Activated naive CD8-positive, alpha-beta T cell treated with anti-CD3 and anti-CD28 coated beads for 36 hours (primary cell): Measurements from ENCODE around the gene ITPKC. TPM values are rescaled to one million over a fixed set of nuclear protein-coding genes. Genes with fewer than 3 reads are reported as not detected.
A peak's percentile ranks its signal among the peaks of the same experiment; 100 is the strongest.
"Not testable (repeated sequence)": the region's sequence is repeated elsewhere in the genome, so short reads cannot be mapped to it uniquely, and the experiment has no call there.

ENCODE experiments used
- DNase-seq: peaks from one replicate; pipeline ENCODE4 v3.0.0; 2021
- H3K27ac Mint-ChIP-seq: one replicate; pipeline ENCODE4 v1.8.0; 2022; ENCODE audit warnings: mild to moderate bottlenecking, moderate library complexity, mixed read lengths
- H3K27me3 Mint-ChIP-seq: one replicate; pipeline ENCODE4 v1.8.0; 2022; ENCODE audit warnings: mild to moderate bottlenecking, mixed read lengths
- H3K36me3 Mint-ChIP-seq: one replicate; pipeline ENCODE4 v1.8.0; 2021; ENCODE audit warnings: mild to moderate bottlenecking, mixed read lengths
- H3K4me1 Mint-ChIP-seq: one replicate; pipeline ENCODE4 v1.8.0; 2021; ENCODE audit warnings: mixed read lengths
- H3K4me3 Mint-ChIP-seq: one replicate; pipeline ENCODE4 v1.8.0; 2022; ENCODE audit warnings: mild to moderate bottlenecking, moderate library complexity, mixed read lengths
- H3K9me3 Mint-ChIP-seq: one replicate; pipeline ENCODE4 v1.8.0; 2022; ENCODE audit warnings: mixed read lengths
- total RNA-seq, 2 experiments: library from RNA; stranded (reverse); gene quantifications; one replicate each; pipeline ENCODE4 v1.2.3, GENCODE V29; 2021

ITPKC gene
- total RNA-seq, 2 experiments from 2014 or later: 3.8 to 4.1 TPM

DNA sequence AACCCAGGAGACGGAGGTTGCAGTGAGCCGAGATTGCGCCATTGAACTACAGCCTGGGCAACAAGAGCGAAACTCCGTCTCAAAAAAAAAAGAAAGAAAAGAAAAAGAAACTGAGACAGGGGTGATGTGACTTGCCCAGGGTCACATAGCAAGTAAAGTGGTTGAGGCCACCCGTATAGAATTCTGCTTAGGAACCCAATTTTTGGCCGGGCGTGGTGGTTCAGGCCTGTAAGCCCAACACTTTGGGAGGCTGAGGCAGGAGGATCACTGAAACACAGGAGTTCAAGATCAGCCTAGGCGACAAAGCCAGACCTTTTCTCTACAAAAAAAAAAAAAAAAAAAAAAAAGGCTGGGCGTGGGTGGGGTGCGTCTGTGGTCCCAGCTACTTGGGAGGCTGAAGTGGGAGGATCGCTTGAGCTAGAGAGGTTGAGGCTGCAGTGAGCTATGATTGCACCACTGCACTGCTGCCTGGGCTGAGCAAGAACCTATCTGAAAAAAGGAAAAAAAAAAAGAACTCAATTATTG, 35.4 kb downstream of the ITPKC start:
- no peak for DNase-seq
- Mint-ChIP-seq H3K4me3 (peak overlapping the region; percentile 100), H3K9me3 (peaks cover 3% of the 10 kb centered on the region), H3K27ac (peak overlapping the region; percentile 100), H3K4me1 (peaks cover 49% of the 10 kb centered on the region), H3K27me3 (no peaks in the 10 kb centered on the region), H3K36me3 (peaks cover 62% of the 10 kb centered on the region)

DNA sequence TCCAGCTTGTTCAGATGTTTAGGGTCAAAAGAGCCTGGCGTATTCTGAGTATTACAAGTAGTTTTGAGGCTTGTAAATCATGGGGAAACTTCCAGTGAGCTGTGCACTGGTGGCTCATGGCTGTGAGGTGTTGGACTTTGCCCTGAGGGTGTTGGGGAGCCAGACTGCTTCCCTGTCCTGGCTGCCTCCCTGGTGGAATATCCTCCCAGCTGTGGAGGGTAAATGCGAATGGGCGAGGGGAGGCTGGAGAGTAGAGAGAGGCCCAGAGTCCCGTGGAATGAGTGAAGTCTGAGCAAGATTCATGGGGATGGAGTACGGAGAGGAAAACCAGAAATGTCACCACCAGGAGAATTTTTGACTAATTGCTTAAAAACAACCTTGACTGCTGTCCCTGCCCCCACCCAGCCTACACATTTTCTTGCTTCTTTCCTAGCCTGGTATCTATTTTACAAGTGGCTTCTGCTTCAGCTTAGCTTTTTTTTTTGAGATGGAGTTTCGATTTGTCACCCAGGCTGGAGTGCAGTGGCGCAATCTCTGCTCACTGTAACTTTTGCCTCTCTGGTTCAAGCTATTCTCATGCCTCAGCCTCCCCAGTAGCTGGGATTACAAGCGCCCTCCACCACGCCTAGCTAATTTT, 37.8 kb downstream of the ITPKC start:
- peaks cover 53% of the 10 kb centered on the region for H3K4me1 Mint-ChIP-seq
- DNase-seq: peak; percentile 66

DNA sequence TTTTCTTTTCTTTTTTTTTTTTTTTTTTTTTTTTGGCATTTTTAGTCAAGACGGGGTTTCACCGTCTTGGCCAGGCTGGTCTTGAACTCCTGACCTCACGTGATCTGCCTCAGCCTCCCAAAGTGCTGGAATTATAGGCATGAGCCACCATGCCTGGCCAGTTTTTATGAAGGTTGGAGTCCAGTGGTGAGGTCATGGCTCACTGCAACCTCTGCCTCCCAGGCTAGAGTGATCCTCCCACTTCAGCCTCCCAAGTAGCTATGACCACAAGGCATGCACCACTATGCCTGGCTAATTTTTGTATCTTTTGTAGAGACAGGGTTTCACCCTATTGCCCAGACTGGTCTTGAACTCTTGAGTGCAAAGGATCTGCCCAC, 38.3 kb downstream of the ITPKC start:
- Mint-ChIP-seq H3K27me3 (no peaks in the 10 kb centered on the region), H3K4me1 (peaks cover 51% of the 10 kb centered on the region), H3K36me3 (peaks cover 72% of the 10 kb centered on the region), H3K4me3 (peak overlapping the region; percentile 85), H3K9me3 (peaks cover 3% of the 10 kb centered on the region), H3K27ac (peak overlapping the region; percentile 93)
- DNase-seq: no peak

More for the DNA sequence above, 37.8 kb downstream of the ITPKC start:
- H3K9me3 Mint-ChIP-seq: peaks cover 3% of the 10 kb centered on the region
- H3K27me3 Mint-ChIP-seq: no peaks in the 10 kb centered on the region
- H3K4me3 Mint-ChIP-seq: peak overlapping the region; percentile 85
- H3K27ac Mint-ChIP-seq: peak overlapping the region; percentile 93
- peaks cover 71% of the 10 kb centered on the region for H3K36me3 Mint-ChIP-seq

DNA sequence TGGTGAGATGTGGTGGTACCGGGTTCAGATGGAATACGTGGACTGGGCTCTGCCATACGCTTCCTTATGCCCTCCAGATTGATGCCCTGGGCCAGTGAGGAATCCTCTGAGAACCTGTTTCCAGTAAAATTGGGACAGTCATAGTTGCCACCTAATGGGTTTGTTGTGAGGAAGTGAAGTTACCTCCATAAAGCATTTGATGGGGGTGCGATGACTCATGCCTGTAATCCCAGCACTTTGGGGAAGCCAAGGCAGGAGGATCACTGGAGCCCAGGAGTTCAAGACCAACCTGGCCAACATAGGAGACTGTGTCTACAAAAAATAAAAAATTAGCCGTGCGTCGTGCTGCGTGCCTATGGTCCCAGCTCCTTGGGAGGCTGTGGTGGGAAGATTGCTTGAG, 38.9 kb downstream of the ITPKC start:
- H3K9me3 Mint-ChIP-seq: peaks cover 3% of the 10 kb centered on the region
- no peaks in the 10 kb centered on the region for H3K27me3 Mint-ChIP-seq
- no peak for DNase-seq
- H3K4me1 Mint-ChIP-seq: peaks cover 56% of the 10 kb centered on the region
- H3K4me3 Mint-ChIP-seq: peak overlapping the region; percentile 85
- peaks cover 77% of the 10 kb centered on the region for H3K36me3 Mint-ChIP-seq
- H3K27ac Mint-ChIP-seq: peak overlapping the region; percentile 93

DNA sequence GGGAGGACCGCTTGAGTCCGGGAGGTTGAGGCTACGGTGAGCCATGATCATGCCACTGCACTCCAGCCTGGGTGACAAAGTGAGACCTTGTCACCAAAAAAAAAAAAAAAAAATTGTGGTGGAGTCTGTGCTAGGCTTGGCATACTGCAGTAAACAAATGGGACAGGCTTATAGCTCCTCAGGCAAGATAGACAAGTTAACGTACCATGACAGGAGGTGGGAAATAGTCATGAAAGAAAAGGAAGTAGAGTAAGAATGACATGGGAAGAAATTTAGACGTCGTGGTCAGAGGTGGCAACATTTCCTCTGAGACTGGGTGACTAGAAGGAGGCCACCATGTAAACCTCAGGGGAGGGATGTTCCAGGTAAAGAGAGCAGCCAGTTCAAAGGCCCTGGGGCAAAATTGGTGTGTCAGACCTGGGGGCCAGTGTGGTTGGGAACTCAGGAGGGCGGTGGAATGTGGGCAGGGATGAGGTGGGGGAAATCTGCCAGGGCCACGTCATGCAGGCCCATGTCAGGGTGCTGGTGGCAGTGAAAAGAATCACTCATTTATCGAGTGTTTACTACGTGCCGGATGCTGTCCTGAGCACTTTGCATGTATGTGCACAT, 39.7 kb downstream of the ITPKC start:
- H3K9me3 Mint-ChIP-seq: peaks cover 3% of the 10 kb centered on the region

DNA sequence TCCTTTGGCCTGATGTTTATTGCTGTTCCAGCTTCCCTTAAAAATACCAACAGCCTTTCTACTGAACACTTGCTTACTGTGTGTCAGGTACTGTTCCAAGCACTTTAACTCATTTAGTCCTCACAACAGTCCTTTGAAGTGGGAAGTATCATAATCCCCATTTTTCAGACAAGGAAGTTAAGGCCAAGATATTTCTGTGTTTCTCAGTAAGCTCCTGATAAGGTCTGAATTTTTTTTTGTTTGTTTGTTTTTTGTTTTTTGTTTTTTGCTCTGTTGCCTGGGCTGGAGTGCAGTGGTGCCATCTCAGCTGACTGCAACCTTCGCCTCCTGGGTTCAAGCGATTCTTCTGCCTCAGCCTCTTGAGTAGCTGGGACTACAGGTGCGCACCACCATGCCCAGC, 41.6 kb downstream of the ITPKC start:
- Mint-ChIP-seq H3K4me1 (peaks cover 68% of the 10 kb centered on the region), H3K9me3 (no peaks in the 10 kb centered on the region), H3K27ac (no peak overlapping the region), H3K27me3 (no peaks in the 10 kb centered on the region), H3K4me3 (no peak overlapping the region), H3K36me3 (peaks cover 77% of the 10 kb centered on the region)
- no peak for DNase-seq

More for the DNA sequence above, 39.7 kb downstream of the ITPKC start:
- Mint-ChIP-seq H3K36me3 (peaks cover 75% of the 10 kb centered on the region), H3K4me1 (peaks cover 60% of the 10 kb centered on the region), H3K27me3 (no peaks in the 10 kb centered on the region), H3K4me3 (peak overlapping the region; percentile 47), H3K27ac (peak overlapping the region; percentile 45)
- DNase-seq: peak; percentile 32

DNA sequence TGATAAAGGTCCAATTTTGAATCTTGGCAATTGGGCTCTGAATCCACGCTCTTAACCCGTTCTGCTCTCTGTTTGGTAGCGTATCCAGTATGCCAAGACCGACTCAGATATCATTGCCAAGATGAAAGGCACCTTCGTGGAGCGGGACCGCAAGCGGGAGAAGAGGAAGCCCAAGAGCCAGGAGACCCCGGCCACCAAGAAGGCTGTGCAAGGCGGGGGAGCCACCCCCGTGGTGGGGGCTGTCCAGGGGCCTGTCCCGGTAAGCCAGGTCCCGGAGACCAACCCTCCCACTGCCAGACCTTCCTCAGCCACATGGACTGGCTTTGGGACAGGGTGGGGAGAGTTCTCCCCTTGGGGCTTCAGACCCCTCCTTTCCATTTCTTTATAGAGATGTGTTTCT, 42.4 kb downstream of the ITPKC start:
- Mint-ChIP-seq H3K27ac (no peak overlapping the region), H3K36me3 (peaks cover 78% of the 10 kb centered on the region), H3K4me3 (no peak overlapping the region), H3K27me3 (no peaks in the 10 kb centered on the region), H3K4me1 (peaks cover 73% of the 10 kb centered on the region), H3K9me3 (no peaks in the 10 kb centered on the region)
- DNase-seq: no peak

DNA sequence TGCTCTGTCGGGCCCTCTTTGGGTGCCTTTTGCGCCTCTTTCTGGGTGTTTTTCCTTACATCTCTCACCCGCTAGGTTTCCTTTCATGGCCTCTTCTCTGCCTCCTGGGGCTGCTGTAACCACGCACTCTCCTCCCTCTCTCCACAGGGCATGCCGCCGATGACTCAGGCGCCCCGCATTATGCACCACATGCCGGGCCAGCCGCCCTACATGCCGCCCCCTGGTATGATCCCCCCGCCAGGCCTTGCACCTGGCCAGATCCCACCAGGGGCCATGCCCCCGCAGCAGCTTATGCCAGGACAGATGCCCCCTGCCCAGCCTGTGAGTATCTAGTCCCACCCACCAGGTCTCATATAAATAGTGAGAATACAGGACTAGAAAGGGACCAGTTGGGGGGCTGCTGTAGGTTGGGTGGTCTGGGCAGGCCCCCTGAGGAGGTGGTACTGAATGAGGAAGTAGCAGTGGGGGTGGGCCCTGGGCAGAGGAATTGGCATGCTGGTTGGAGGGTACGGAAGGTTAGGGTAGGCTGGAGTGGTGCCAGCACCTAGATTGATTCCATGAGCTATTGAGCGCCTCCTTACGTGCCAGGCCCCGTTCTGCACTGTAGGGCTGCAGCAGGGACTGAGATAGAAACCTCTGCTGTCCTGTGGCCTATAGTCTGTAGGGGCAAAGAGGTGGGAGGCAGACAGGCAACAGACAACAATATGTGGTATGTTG, 46.0 kb downstream of the ITPKC start:
- Mint-ChIP-seq H3K9me3 (no peaks in the 10 kb centered on the region), H3K27me3 (no peaks in the 10 kb centered on the region), H3K4me3 (peak overlapping the region; percentile 35), H3K27ac (peak overlapping the region; percentile 79), H3K4me1 (peaks cover 64% of the 10 kb centered on the region), H3K36me3 (peaks cover 66% of the 10 kb centered on the region)
- DNase-seq: peak; percentile 54

DNA sequence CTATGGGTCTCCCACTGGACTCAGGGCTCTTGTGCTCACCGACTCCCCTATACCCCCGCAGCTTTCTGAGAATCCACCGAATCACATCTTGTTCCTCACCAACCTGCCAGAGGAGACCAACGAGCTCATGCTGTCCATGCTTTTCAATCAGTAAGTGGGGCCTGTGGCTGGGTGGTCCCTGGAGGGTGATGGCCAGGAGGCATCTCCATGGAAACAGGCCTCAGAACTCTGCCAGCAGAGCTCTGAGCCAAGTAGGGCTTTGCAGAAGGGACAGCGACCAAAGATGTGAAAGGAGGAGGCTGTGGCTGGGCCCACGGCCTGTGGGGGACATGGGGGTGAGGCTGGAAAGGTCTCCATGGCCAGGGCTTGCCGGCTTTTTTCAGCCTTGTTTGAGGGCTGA, 46.6 kb downstream of the ITPKC start:
- Mint-ChIP-seq H3K27me3 (no peaks in the 10 kb centered on the region), H3K9me3 (no peaks in the 10 kb centered on the region), H3K4me1 (peaks cover 60% of the 10 kb centered on the region), H3K27ac (peak overlapping the region; percentile 79), H3K36me3 (peaks cover 61% of the 10 kb centered on the region), H3K4me3 (peak overlapping the region; percentile 1)
- DNase-seq: no peak

DNA sequence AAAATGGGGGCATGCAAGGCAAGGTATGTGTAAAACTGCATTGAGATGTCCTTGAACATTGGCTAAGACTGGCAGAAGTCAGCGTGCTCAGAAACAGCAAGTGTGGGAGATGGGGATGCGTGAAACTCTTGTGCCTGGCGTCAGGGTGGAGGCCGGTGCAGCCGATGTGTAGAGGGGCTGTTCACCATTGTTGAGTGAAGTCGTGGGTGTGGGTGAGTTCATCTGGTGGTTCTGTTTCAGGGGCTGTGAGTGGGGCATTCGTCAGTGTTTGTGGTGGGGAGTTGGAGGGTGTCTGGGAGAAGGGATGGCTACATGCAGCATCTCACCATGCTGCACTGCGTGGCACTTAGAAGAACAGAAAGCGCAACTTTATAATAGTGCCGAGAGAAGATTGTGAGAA, 47.1 kb downstream of the ITPKC start:
- peak; percentile 50 for DNase-seq
- Mint-ChIP-seq H3K27ac (peak overlapping the region; percentile 79), H3K4me3 (peak overlapping the region; percentile 40)

DNA sequence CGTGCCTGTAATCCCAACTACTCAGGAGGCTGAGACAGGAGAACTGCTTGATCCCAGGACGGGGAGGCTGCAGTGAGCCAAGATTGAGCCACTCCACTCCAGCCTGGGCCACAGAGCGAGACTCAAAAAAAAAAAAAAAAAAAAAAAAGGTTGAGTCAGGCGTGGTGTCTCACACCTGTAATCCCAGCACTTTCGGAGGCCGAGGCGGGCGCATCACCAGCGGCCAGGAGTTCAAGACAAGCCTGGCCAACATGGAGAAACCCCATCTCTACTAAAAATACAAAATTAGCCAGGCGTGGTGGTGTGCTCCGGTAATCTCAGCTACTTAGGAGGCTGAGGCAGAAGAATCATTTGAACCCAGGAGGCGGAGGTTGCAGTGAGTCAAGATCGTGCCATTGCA, 49.5 kb downstream of the ITPKC start:
- Mint-ChIP-seq H3K36me3 (peaks cover 54% of the 10 kb centered on the region), H3K4me1 (peaks cover 52% of the 10 kb centered on the region), H3K27ac (peak overlapping the region; percentile 54)
- not testable (repeated sequence) for H3K4me3 Mint-ChIP-seq, H3K9me3 Mint-ChIP-seq, DNase-seq, H3K27me3 Mint-ChIP-seq

More for the DNA sequence above, 47.1 kb downstream of the ITPKC start:
- Mint-ChIP-seq H3K27me3 (no peaks in the 10 kb centered on the region), H3K4me1 (peaks cover 62% of the 10 kb centered on the region), H3K9me3 (no peaks in the 10 kb centered on the region), H3K36me3 (peaks cover 59% of the 10 kb centered on the region)

DNA sequence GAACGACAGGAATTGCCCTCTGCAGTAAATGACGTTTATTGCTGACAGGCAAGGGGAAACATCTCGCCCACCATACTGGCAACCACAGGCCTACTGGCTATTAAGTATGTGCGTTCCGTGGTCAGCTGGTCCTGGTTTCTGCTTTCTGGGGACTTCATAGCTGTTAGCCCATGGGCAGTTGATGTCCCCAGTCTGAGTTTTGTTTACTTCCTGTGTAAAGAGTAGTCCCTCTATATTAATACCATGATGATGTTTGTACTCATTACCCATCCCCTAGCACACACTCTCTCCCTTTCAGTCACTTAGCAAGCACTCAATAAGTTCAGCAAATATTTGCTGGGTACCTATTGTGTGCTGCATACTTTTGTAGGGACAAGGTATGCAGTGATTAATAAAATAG, 52.0 kb downstream of the ITPKC start:
- H3K27me3 Mint-ChIP-seq: no peaks in the 10 kb centered on the region
- H3K9me3 Mint-ChIP-seq: no peaks in the 10 kb centered on the region
- H3K4me3 Mint-ChIP-seq: no peak overlapping the region
- no peak overlapping the region for H3K27ac Mint-ChIP-seq
- no peak for DNase-seq
- peaks cover 36% of the 10 kb centered on the region for H3K36me3 Mint-ChIP-seq
- peaks cover 29% of the 10 kb centered on the region for H3K4me1 Mint-ChIP-seq

DNA sequence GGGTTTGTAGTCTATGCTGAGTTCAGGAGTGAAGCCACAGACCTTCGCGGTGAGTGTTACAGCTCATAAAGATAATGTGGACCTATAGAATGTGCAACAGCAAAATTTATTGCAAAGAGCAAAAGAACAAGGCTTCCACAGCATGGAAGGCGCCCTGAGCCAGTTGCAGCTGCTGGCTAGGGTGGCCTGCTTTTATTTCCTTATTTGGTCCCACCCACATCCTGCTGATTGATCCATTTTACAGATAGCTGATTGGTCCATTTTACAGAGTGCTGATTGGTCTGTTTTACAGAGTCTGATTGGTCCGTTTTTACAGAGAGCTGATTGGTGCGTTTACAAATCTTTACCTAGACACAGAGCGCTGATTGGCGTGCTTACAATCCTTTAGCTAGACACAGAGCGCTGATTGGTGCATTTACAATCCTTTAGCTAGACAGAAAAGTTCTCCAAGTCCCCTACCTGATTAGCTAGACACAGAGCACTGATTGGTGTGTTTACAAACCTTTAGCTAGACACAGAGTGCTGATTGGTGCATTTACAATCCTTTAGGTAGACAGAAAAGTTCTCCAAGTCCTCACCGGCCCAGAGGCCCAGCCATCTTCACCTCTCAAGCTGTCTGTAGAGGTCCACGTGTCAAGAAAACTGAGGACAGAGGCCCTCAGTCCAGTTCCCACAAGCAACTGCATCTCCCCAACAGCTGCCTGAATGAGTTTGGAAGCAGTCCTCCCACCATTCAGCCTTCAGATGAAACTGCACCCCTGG, 54.4 kb downstream of the ITPKC start:
- Mint-ChIP-seq H3K36me3 (peaks cover 17% of the 10 kb centered on the region), H3K4me1 (peaks cover 22% of the 10 kb centered on the region)
- not testable (repeated sequence) for H3K9me3 Mint-ChIP-seq, H3K27ac Mint-ChIP-seq, H3K27me3 Mint-ChIP-seq, H3K4me3 Mint-ChIP-seq, DNase-seq

DNA sequence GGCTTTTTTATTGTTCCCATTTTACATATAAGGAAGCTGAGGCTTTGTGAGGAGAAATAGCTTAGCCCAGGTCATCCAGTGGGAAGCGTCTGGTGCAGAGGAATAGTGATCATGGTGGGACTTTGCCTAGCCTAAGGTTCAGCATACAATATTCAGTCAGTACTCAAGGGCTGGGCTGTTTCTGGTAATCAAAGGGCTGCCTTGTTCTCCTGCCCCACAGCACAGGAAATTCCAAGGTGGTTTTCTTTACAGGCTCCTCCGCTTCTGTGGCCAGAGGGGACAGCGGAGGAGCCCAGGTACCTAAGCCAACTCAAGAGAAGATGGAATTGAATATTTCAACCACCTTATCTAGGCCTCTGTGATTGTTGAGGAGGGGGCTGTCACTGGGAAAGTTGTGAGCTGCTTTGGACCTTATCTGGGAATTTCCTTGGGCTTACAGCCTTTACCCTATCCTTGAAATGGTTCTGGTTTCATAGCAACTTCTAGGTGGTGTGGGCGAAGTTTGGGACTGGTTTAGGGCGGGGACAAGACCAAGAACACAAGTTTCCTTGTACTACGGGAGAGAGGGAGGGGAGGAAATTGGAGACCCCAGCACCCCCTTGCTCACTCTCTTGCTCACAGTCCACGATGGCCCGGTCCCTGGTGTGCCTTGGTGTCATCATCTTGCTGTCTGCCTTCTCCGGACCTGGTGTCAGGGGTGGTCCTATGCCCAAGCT, 58.2 kb downstream of the ITPKC start, which contains the start of gene MIA:
Gene MIA (plus strand): TSS at position 606 of the 716 bp plus-strand sequence. CDS start 22 bp downstream, at position 628.
- Mint-ChIP-seq H3K27me3 (no peaks in the 10 kb centered on the region), H3K36me3 (peaks cover 14% of the 10 kb centered on the region), H3K27ac (peak within 1 kb of the TSS; percentile 48), H3K4me1 (peaks cover 42% of the 10 kb centered on the region), H3K9me3 (no peaks in the 10 kb centered on the region), H3K4me3 (no peak within 1 kb of the TSS)
- DNase-seq: no peak
